K562 (cell line): Measurements from ENCODE around the gene DNAJC13.

ENCODE experiments used
- CBFB ChIP-seq: sonication (generic); formaldehyde crosslinking; IDR thresholded peaks from 2 replicates; pipeline ENCODE4 v1.4.0; 2020; ENCODE audit warnings: mild to moderate bottlenecking, missing genetic modification reagents
- HNRNPLL ChIP-seq: fragments of 200-400 bp; formaldehyde crosslinking; IDR thresholded peaks from 2 replicates; pipeline ENCODE4 v1.6.1; 2017; ENCODE audit warnings: low read length, low read depth, mild to moderate bottlenecking; ENCODE audit not compliant: poor library complexity, severe bottlenecking
- KLF10 ChIP-seq: fragments of 250-450 bp; sonication (Bioruptor Pico); IDR thresholded peaks from 2 replicates; pipeline ENCODE4 v1.6.1; 2021; ENCODE audit warnings: matching md5 sums
- MYC ChIP-seq, 2 experiments: fragments of 250-450 bp in 1 of 2; sonication (Bioruptor Pico) in 1 of 2; IDR thresholded peaks; 2 replicates each; pipeline versions ENCODE4 v1.5.1 to v1.6.1; 2012 to 2021; ENCODE audit warnings: low read depth in 2 of 2, borderline replicate concordance in 1 of 2, improper control_type of control experiment in 1 of 2, low read length in 1 of 2, mild to moderate bottlenecking in 1 of 2, moderate library complexity in 1 of 2
- NRF1 ChIP-seq, 2 experiments: fragments of 450-650 bp; IDR thresholded peaks in 1 of 2; conservative IDR thresholded peaks in 1 of 2; 2 replicates each; pipeline ENCODE4 v1.6.1; 2014; ENCODE audit warnings: mild to moderate bottlenecking in 2 of 2
- PHTF2 ChIP-seq: fragments of 250-450 bp; sonication (Bioruptor Pico); IDR thresholded peaks from 2 replicates; pipeline ENCODE4 v1.5.0; 2021; ENCODE audit warnings: mild to moderate bottlenecking
- PML ChIP-seq: IDR thresholded peaks from 2 replicates; pipeline ENCODE4 v1.6.1; 2012; ENCODE audit warnings: low read length, inconsistent platforms
- POLR2A ChIP-seq: fragments of 450-650 bp; conservative IDR thresholded peaks from 2 replicates; pipeline ENCODE4 v1.6.1; 2016
- STAG1 ChIP-seq: sonication (generic); formaldehyde crosslinking; IDR thresholded peaks from 2 replicates; pipeline ENCODE4 v1.5.0; 2020; ENCODE audit warnings: missing genetic modification reagents, borderline replicate concordance
- TCF7L2 ChIP-seq: fragments of 150-350 bp; IDR thresholded peaks from 2 replicates; pipeline ENCODE4 v1.6.1; 2016; ENCODE audit warnings: low read depth, mild to moderate bottlenecking, low read length, moderate library complexity
- ZNF583 ChIP-seq: fragments of 250-450 bp; sonication (Bioruptor Pico); IDR thresholded peaks from 2 replicates; pipeline ENCODE4 v1.4.0; 2020
- TF ChIP-seq, protein P1 (sequence below), 3 experiments: IDR thresholded peaks in 2 of 3; conservative IDR thresholded peaks in 1 of 3; 2 replicates each; pipeline ENCODE4 v1.5.1; 2011 to 2012; ENCODE audit warnings: low read length in 3 of 3, mild to moderate bottlenecking in 3 of 3, control low read depth in 2 of 3, improper control_type of control experiment in 1 of 3, inconsistent platforms in 1 of 3, low read depth in 1 of 3, mixed read lengths in 1 of 3, moderate library complexity in 1 of 3; ENCODE audit not compliant: insufficient read depth in 2 of 3
- TF ChIP-seq, protein P2 (sequence below): sonication (generic); formaldehyde crosslinking; IDR thresholded peaks from 2 replicates; pipeline ENCODE4 v1.8.1; 2023; ENCODE audit warnings: mild to moderate bottlenecking, missing genetic modification reagents
- TF ChIP-seq, protein P3 (sequence below): sonication (generic); formaldehyde crosslinking; IDR thresholded peaks from 2 replicates; pipeline ENCODE4 v1.8.1; 2023; ENCODE audit warnings: mild to moderate bottlenecking, missing genetic modification reagents

DNA sequence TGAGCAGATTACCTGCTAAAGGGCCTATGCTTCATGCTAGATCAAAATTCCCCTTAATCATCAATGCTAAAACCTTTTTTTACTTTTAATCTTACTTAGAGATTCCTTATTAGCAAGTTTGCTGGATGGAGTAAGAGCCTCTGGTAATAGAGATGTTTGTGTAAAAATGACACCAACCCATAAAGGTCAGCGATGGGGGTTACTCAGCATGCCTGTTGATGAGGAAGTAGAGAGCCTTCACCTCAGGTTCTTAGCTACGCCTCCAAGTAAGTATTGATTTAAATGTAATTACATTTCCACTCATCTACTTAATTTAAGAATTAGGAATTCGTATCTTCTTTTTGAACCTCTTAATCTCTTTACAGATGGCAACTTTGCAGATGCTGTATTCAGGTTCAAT lies 38.8 kb downstream of the DNAJC13 start:
- TF ChIP-seq, protein P1, sequence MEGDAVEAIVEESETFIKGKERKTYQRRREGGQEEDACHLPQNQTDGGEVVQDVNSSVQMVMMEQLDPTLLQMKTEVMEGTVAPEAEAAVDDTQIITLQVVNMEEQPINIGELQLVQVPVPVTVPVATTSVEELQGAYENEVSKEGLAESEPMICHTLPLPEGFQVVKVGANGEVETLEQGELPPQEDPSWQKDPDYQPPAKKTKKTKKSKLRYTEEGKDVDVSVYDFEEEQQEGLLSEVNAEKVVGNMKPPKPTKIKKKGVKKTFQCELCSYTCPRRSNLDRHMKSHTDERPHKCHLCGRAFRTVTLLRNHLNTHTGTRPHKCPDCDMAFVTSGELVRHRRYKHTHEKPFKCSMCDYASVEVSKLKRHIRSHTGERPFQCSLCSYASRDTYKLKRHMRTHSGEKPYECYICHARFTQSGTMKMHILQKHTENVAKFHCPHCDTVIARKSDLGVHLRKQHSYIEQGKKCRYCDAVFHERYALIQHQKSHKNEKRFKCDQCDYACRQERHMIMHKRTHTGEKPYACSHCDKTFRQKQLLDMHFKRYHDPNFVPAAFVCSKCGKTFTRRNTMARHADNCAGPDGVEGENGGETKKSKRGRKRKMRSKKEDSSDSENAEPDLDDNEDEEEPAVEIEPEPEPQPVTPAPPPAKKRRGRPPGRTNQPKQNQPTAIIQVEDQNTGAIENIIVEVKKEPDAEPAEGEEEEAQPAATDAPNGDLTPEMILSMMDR (IDR thresholded peaks at IDR 0.05 in 2 of 3, conservative IDR thresholded peaks at IDR 0.05 in 1 of 3; ENCODE audit: insufficient read depth in 2 of 3, low read depth in 1 of 3, low read length in 3 of 3), result no peak
- no peak for TF ChIP-seq PHTF2 (CRISPR knock-in tag)
- no peak for TF ChIP-seq TCF7L2
- no peak for TF ChIP-seq CBFB (CRISPR knock-in tag)
- no peak for TF ChIP-seq STAG1 (CRISPR knock-in tag)
- TF ChIP-seq PML, result no peak
- no peak for TF ChIP-seq HNRNPLL
- TF ChIP-seq ZNF583 (CRISPR knock-in tag), result no peak
- TF ChIP-seq, protein P2, sequence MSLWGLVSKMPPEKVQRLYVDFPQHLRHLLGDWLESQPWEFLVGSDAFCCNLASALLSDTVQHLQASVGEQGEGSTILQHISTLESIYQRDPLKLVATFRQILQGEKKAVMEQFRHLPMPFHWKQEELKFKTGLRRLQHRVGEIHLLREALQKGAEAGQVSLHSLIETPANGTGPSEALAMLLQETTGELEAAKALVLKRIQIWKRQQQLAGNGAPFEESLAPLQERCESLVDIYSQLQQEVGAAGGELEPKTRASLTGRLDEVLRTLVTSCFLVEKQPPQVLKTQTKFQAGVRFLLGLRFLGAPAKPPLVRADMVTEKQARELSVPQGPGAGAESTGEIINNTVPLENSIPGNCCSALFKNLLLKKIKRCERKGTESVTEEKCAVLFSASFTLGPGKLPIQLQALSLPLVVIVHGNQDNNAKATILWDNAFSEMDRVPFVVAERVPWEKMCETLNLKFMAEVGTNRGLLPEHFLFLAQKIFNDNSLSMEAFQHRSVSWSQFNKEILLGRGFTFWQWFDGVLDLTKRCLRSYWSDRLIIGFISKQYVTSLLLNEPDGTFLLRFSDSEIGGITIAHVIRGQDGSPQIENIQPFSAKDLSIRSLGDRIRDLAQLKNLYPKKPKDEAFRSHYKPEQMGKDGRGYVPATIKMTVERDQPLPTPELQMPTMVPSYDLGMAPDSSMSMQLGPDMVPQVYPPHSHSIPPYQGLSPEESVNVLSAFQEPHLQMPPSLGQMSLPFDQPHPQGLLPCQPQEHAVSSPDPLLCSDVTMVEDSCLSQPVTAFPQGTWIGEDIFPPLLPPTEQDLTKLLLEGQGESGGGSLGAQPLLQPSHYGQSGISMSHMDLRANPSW (CRISPR knock-in tag), result no peak
- TF ChIP-seq MYC (IDR thresholded peaks at IDR 0.05; ENCODE audit: low read depth, low read length), result no peak
- TF ChIP-seq MYC (CRISPR knock-in tag; IDR thresholded peaks at IDR 0.05; ENCODE audit: borderline replicate concordance, low read depth), result no peak
- TF ChIP-seq NRF1 (conservative IDR thresholded peaks at IDR 0.05 in 1 of 2, IDR thresholded peaks at IDR 0.05 in 1 of 2), result no peak
- TF ChIP-seq KLF10, result no peak
- TF ChIP-seq POLR2A, result no peak
- TF ChIP-seq, protein P3, sequence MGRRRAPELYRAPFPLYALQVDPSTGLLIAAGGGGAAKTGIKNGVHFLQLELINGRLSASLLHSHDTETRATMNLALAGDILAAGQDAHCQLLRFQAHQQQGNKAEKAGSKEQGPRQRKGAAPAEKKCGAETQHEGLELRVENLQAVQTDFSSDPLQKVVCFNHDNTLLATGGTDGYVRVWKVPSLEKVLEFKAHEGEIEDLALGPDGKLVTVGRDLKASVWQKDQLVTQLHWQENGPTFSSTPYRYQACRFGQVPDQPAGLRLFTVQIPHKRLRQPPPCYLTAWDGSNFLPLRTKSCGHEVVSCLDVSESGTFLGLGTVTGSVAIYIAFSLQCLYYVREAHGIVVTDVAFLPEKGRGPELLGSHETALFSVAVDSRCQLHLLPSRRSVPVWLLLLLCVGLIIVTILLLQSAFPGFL (CRISPR knock-in tag), result no peak
